HepG2 (cell line): Measurements from ENCODE around the gene NOXA1. TPM values are rescaled to one million over a fixed set of nuclear protein-coding genes. Genes with fewer than 3 reads are reported as not detected.

Source experiments
- KLF12 ChIP-seq: sonication (generic); formaldehyde crosslinking; IDR thresholded peaks from 2 replicates; pipeline ENCODE4 v1.4.0; 2020; ENCODE audit warnings: missing genetic modification reagents, borderline replicate concordance
- NONO ChIP-seq, 2 experiments: fragments of 450-650 bp in 1 of 2; sonication (generic) in 1 of 2; formaldehyde crosslinking in 1 of 2; IDR thresholded peaks in 1 of 2; conservative IDR thresholded peaks in 1 of 2; 2 replicates each; pipeline versions ENCODE4 v1.6.1 to v1.8.0; 2017 to 2022; ENCODE audit warnings: mild to moderate bottlenecking in 1 of 2, missing genetic modification reagents in 1 of 2, moderate library complexity in 1 of 2
- PAX8 ChIP-seq: sonication (generic); formaldehyde crosslinking; IDR thresholded peaks from 2 replicates; pipeline ENCODE4 v1.8.0; 2022; ENCODE audit warnings: mild to moderate bottlenecking, missing genetic modification reagents, borderline replicate concordance
- POLR2G ChIP-seq: fragments of 200-400 bp; formaldehyde crosslinking; IDR thresholded peaks from 2 replicates; pipeline ENCODE4 v1.6.1; 2018; ENCODE audit warnings: mild to moderate bottlenecking, low read depth, low read length, moderate library complexity
- XRCC5 ChIP-seq: fragments of 200-400 bp; formaldehyde crosslinking; optimal IDR thresholded peaks from 2 replicates; pipeline ENCODE3; 2017; ENCODE audit warnings: mild to moderate bottlenecking, low read length
- YY1 ChIP-seq: IDR thresholded peaks from 2 replicates; pipeline ENCODE4 v1.6.1; 2011; ENCODE audit warnings: low read length, low read depth, moderate library complexity, mild to moderate bottlenecking; ENCODE audit not compliant: insufficient read depth, insufficient replicate concordance
- ZBTB26 ChIP-seq: IDR thresholded peaks from 2 replicates; pipeline ENCODE4 v1.6.1; 2016; ENCODE audit warnings: missing compliant biosample characterization, missing genetic modification reagents, borderline replicate concordance
- ZBTB7B ChIP-seq: sonication (generic); formaldehyde crosslinking; IDR thresholded peaks from 2 replicates; pipeline ENCODE4 v1.4.0; 2020; ENCODE audit warnings: missing genetic modification reagents
- ZFP91 ChIP-seq: sonication (generic); formaldehyde crosslinking; IDR thresholded peaks from 2 replicates; pipeline ENCODE4 v1.9.0; 2022; ENCODE audit warnings: missing genetic modification reagents, mild to moderate bottlenecking, borderline replicate concordance
- ZFY ChIP-seq: sonication (generic); formaldehyde crosslinking; IDR thresholded peaks from 2 replicates; pipeline ENCODE4 v1.4.0; 2020; ENCODE audit warnings: missing genetic modification reagents
- ZMYM4 ChIP-seq: sonication (generic); formaldehyde crosslinking; IDR thresholded peaks from 2 replicates; pipeline ENCODE4 v1.8.1; 2023; ENCODE audit warnings: mild to moderate bottlenecking, missing genetic modification reagents
- ZNF235 ChIP-seq: sonication (generic); formaldehyde crosslinking; IDR thresholded peaks from 2 replicates; pipeline ENCODE4 v1.8.1; 2023; ENCODE audit warnings: mild to moderate bottlenecking, missing genetic modification reagents, borderline replicate concordance
- ZNF547 ChIP-seq: sonication (generic); formaldehyde crosslinking; IDR thresholded peaks from 2 replicates; pipeline ENCODE4 v1.5.1; 2020; ENCODE audit warnings: mild to moderate bottlenecking, missing genetic modification reagents
- ZNF564 ChIP-seq: sonication (generic); formaldehyde crosslinking; IDR thresholded peaks from 2 replicates; pipeline ENCODE4 v1.8.1; 2023; ENCODE audit warnings: mild to moderate bottlenecking, missing genetic modification reagents
- ZNF678 ChIP-seq: sonication (generic); formaldehyde crosslinking; IDR thresholded peaks from 2 replicates; pipeline ENCODE4 v1.4.0; 2020; ENCODE audit warnings: mild to moderate bottlenecking, missing genetic modification reagents
- ZNF788 ChIP-seq: sonication (generic); formaldehyde crosslinking; IDR thresholded peaks from 2 replicates; pipeline ENCODE4 v1.5.0; 2020; ENCODE audit warnings: mild to moderate bottlenecking, missing genetic modification reagents, borderline replicate concordance
- polyA plus RNA-seq, 8 experiments: library from polyadenylated mRNA; depleted of rRNA in 3 of 8; stranded (reverse) in 7 of 8; unstranded in 1 of 8; fragments of >200 nt; fragmentation: Illumina TruSeq in 4 of 8; extraction: Trizol in 4 of 8; gene quantifications; 2 replicates each; pipeline versions ENCODE4 v1.2.1 to v1.2.3, GENCODE V29; 2011 to 2016; ENCODE audit warnings: low read depth in 4 of 8, missing spikeins in 1 of 8, mixed read lengths in 1 of 8; ENCODE audit not compliant: insufficient read depth in 1 of 8
- total RNA-seq, 5 experiments: library from RNA; depleted of rRNA; stranded (reverse); fragments of >200 nt; fragmentation: Illumina TruSeq; extraction: Trizol; gene quantifications; 2 replicates each; pipeline ENCODE4 v1.2.3, GENCODE V29; 2016; ENCODE audit warnings: low read depth in 1 of 5
- TF ChIP-seq, protein P1 (sequence below): sonication (generic); formaldehyde crosslinking; IDR thresholded peaks from 2 replicates; pipeline ENCODE4 v1.5.1; 2020; ENCODE audit warnings: mild to moderate bottlenecking, missing genetic modification reagents, moderate library complexity
- TF ChIP-seq, protein P2 (sequence below): sonication (generic); formaldehyde crosslinking; IDR thresholded peaks from 2 replicates; pipeline ENCODE4 v1.8.0; 2022; ENCODE audit warnings: mild to moderate bottlenecking, missing genetic modification reagents, borderline replicate concordance

NOXA1 gene
- total and polyA plus RNA-seq, 2 of the 13 experiments (the other 11 are each of a cell fraction or from before 2014, with no cell fraction given), result 0.78 to 1.2 TPM

DNA sequence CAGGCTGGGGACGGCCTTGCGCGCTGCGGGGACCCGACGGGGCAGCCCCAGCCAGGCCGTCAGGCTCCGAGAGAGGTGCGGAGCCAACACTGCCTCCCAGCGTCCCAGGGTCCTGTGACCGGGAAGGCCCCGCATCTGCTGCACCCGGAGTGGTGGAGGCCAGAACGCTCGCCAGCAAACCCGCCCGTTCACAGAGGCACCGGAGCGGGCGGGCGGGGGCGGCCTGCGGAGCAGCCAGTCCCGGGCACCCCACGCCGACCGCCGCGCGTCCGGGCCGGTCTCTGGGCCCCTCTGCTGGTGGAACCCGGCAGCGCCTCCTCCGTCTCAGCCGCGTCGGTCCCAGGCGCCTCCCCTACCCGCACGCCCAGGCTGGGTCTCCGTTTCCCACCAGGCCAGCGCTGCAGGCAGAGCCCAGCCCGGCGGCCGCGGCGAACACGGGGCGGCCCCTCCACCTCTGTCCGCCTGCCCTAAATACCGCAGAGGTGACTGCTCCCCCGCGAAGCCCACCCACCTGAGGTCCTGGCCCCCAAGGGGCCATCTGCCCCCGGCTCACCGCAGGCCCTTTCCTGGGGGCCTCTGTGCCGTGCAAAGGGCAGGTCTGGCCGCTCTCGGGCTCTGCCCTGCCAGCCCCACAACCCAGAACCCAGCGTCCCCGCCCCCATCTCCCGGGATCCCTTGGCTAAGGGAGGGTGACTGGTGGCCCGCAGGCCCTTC, 16.2 kb upstream of the NOXA1 start (continued):
- TF ChIP-seq, protein P1, sequence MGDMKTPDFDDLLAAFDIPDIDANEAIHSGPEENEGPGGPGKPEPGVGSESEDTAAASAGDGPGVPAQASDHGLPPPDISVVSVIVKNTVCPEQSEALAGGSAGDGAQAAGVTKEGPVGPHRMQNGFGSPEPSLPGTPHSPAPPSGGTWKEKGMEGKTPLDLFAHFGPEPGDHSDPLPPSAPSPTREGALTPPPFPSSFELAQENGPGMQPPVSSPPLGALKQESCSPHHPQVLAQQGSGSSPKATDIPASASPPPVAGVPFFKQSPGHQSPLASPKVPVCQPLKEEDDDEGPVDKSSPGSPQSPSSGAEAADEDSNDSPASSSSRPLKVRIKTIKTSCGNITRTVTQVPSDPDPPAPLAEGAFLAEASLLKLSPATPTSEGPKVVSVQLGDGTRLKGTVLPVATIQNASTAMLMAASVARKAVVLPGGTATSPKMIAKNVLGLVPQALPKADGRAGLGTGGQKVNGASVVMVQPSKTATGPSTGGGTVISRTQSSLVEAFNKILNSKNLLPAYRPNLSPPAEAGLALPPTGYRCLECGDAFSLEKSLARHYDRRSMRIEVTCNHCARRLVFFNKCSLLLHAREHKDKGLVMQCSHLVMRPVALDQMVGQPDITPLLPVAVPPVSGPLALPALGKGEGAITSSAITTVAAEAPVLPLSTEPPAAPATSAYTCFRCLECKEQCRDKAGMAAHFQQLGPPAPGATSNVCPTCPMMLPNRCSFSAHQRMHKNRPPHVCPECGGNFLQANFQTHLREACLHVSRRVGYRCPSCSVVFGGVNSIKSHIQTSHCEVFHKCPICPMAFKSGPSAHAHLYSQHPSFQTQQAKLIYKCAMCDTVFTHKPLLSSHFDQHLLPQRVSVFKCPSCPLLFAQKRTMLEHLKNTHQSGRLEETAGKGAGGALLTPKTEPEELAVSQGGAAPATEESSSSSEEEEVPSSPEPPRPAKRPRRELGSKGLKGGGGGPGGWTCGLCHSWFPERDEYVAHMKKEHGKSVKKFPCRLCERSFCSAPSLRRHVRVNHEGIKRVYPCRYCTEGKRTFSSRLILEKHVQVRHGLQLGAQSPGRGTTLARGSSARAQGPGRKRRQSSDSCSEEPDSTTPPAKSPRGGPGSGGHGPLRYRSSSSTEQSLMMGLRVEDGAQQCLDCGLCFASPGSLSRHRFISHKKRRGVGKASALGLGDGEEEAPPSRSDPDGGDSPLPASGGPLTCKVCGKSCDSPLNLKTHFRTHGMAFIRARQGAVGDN, result peak; percentile 72
- TF ChIP-seq POLR2G (peak; percentile 44; the same call in 1 of the 2 replicates), ZBTB26 (CRISPR knock-in tag) (no peak), ZNF678 (0 out of 2 replicates have a peak, but pooled peaks have one; percentile 32), ZNF788 (CRISPR knock-in tag) (no peak), YY1 (peak; percentile 30), ZMYM4 (0 out of 2 replicates have a peak, but pooled peaks have one; percentile 23), XRCC5 (peak; percentile 51), ZFY (CRISPR knock-in tag) (peak; percentile 70), ZBTB7B (CRISPR knock-in tag) (peak; percentile 87; the same call in 1 of the 2 replicates), ZNF564 (CRISPR knock-in tag) (0 out of 2 replicates have a peak, but pooled peaks have one; percentile 70), NONO (IDR thresholded peaks at IDR 0.05) (no peak), NONO (CRISPR knock-in tag; conservative IDR thresholded peaks at IDR 0.05) (0 out of 2 replicates have a peak, but pooled peaks have one; percentile 27), ZNF235 (CRISPR knock-in tag) (0 out of 2 replicates have a peak, but pooled peaks have one; percentile 47), ZNF547 (CRISPR knock-in tag) (peak; percentile 23; the same call in 1 of the 2 replicates), PAX8 (0 out of 2 replicates have a peak, but pooled peaks have one; percentile 33), ZFP91 (CRISPR knock-in tag) (peak; percentile 68; the same call in 1 of the 2 replicates), KLF12 (CRISPR knock-in tag) (peak; percentile 55; the same call in 1 of the 2 replicates)
- TF ChIP-seq, protein P2, sequence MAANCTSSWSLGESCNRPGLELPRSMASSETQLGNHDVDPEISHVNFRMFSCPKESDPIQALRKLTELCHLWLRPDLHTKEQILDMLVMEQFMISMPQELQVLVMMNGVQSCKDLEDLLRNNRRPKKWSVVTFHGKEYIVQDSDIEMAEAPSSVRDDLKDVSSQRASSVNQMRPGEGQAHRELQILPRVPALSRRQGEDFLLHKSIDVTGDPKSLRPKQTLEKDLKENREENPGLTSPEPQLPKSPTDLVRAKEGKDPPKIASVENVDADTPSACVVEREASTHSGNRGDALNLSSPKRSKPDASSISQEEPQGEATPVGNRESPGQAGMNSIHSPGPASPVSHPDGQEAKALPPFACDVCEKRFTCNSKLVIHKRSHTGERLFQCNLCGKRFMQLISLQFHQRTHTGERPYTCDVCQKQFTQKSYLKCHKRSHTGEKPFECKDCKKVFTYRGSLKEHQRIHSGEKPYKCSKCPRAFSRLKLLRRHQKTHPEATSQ (CRISPR knock-in tag), result 0 out of 2 replicates have a peak, but pooled peaks have one; percentile 23
